Kidney capillary endothelial cell (primary cell): Measurements from ENCODE around the gene ZC3HAV1.
"Not testable (repeated sequence)": the region's sequence is repeated elsewhere in the genome, so short reads cannot be mapped to it uniquely, and the experiment has no call there.

Experiments
- DNase-seq: peaks from one replicate; pipeline ENCODE4 v3.0.0-alpha.2; 2018; ENCODE audit warnings: low spot score

The ZC3HAV1 gene

GRCh38 chr7:139109188-139109982 lies at the start of gene ZC3HAV1:
Gene ZC3HAV1 (minus strand): TSS chr7:139109720. CDS start chr7:139109331, 389 bp downstream.
- DNase-seq, result peak; percentile 68

- peak; percentile 21 for DNase-seq
Measured at GRCh38 chr7:139153832-139154231, 44.3 kb upstream of the ZC3HAV1 start.

DNA sequence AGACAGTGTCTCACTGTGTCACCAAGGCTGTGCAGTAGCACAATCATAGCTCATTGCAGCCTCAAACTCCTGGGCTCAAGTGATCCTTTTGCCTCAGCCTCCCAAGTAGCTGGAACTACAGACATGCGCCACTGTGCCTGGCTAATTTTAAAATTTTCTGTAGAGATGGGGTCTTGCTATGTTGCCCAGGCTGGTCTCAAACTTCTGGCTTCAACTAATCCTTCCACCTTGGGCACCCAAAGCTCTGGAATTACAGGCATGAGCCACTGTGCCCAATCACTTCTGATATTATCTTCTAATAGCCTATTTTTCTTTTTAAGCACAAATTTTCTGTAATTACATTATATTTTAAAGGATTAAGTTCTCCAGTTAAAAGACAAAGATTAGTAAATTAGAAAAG lies 42.6 kb upstream of the ZC3HAV1 start:
- DNase-seq, result no peak

DNA sequence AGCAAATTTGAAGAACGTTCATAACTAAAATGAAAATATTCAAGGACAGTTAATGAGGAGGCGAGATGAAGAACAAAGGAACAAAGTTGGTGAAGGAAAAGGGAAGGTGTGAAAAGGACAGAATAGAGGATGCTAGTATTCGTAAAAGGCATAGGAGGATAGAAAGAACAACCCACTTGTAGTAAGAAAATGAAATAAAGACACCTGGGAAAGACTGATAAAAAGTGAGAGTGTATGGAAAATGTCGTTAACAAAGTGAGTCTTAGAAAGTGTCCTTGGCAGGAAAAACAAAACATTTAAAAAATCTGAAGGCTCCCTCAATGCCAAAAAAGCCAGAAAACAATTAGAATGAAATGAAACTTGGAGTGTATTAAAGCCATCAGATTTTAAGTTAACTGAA lies 29.6 kb upstream of the ZC3HAV1 start:
- no peak for DNase-seq

DNA sequence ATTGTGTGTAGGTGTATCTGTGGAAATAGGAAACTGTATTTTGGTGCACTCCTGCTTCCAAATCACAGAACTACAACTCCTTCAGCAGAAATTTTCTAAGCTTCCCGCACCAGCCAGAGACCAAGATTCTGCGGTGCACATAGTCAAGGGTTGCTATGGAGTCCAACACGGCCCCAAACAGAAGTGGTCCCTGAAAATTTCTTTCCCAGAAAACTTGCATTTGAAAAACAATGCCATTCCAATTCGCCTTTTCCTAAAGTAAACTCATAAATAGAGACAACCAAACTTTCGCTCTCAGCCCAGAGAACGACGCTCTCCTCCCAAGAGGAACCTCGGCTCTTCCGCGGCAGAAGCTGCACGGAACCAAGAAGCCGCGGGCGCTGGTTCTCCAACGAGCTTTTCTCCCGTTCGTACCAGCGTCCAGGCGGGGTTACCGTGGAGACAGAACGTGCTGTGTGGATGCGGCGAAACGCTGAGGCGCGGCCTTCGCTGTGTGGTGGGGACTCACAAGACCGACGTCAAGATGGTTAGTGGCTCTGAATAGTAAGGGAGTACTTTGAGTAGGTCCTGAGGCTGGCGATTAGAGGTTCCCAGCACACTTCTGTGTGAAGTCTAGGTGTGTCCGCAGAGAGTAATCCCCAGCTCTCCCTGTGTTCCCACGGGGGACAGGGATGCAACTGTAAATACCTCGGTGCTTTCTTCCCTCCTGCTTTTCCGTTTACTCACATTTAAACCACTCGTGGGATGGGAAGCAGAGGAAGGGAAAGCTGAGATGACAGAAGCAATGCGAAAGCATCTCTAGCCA lies 24.0 kb upstream of the ZC3HAV1 start:
- DNase-seq, result peak; percentile 85

DNA sequence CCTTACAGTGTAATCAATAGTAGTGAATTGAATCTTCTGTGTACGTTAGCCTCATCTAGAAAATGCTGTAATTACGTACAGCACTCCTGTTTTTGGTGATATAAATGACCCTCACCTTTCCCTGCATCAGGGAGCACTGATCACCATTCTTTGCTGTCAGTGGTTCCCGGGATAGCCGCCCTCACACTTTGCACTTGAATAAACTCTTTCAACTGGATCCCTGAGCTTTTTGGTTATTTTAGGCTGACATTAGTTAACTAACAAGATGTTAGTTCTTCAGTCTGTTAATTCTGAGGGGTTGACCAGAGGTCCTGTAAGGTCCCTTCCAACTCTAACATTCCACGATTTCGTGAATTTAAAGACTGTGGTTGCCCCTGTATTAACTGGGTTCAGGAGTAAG lies 23.4 kb upstream of the ZC3HAV1 start:
- no peak for DNase-seq

- DNase-seq, result no peak
Measured at GRCh38 chr7:139131601-139132041, 22.1 kb upstream of the ZC3HAV1 start.

DNA sequence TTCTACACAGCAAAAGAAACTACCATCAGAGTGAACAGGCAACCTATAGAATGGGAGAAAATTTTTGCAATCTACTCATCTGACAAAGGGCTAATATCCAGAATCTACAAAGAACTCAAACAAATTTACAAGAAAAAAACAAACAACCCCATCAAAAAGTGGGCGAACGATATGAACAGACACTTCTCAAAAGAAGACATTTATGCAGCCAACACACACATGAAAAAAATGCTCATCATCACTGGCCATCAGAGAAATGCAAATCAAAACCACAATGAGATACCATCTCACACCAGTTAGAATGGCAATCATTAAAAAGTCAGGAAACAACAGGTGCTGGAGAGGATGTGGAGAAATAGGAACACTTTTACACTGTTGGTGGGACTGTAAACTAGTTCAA lies 20.3 kb upstream of the ZC3HAV1 start:
- DNase-seq, result not testable (repeated sequence)

DNA sequence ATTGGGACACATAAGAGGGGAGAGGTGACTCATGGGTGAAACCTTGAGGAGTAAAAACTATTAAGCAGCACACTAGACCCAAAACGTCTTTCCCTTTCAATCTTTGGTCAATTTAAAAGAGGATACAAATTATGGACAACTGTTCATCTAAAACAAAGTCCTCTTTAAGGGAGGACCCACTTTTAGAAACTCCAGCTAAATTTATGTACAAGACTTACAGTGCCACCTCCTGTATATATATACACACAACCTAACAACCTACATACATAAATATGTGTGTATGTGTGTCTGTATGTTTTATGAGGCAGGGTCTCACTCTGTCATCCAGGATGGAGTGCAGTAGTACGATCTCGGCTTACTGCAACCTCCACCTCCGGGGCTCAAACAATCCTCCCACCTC lies 18.1 kb upstream of the ZC3HAV1 start:
- DNase-seq, result no peak

GRCh38 chr7:139125657-139126056 lies 16.1 kb upstream of the ZC3HAV1 start:
- DNase-seq, result no peak

DNA sequence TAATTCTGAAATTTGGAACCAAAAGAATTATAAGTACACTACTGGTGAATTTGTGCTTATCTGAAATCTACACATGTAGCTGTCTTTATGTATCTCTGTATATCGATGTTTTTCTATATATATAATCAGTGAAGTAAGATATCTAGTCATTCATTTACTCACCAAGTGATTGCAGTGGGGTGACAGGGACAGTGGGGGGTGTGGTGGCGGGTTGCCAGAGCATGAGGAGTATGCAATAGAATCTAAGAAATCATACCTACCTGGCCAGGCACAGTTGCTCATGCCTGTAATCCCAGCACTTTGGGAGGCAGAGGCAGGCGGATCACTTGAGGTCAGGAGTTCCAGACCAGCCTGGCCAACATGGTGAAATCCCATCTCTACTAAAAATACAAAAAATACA lies 15.5 kb upstream of the ZC3HAV1 start:
- DNase-seq, result not testable (repeated sequence)

GRCh38 chr7:139124084-139124914 lies 14.8 kb upstream of the ZC3HAV1 start:
- no peak for DNase-seq

- DNase-seq, result no peak
Measured at GRCh38 chr7:139119486-139119849, 9.9 kb upstream of the ZC3HAV1 start.

DNA sequence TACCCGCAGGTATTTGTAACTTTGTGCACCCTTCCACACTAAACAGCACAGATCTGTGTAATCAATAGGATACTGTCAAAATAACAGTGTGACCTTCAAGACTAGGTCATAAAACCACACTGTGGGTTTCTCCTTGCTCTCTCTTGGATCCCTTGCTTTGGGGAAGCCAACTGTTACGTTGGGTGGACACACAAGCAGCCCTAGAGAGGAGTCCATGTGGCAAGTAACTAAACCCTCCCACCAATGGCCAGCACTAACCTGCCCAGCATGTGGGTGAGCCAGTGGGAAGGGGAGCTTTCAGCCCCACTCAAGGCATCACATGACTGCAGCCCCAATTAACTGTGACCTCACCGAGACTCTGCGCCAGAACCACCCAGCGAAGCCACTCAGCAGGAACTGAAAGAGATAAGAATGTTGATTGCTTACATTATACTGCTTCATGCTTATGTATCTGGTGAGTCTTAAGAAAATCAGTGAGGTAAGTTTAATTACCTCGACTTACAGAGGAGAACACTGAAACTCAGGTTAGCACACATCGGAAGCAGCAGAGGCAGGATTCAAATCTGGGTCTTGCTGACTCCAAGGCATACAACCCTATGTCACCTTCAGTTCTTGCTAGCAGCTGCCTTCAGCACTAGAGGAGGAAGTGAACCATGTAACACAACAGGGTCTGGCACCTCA lies 9.4 kb upstream of the ZC3HAV1 start:
- DNase-seq, result no peak

- peak; percentile 36 for DNase-seq
Measured at GRCh38 chr7:139118234-139118804, 8.8 kb upstream of the ZC3HAV1 start.

- no peak for DNase-seq
Measured at GRCh38 chr7:139117599-139118233, 8.2 kb upstream of the ZC3HAV1 start.

DNA sequence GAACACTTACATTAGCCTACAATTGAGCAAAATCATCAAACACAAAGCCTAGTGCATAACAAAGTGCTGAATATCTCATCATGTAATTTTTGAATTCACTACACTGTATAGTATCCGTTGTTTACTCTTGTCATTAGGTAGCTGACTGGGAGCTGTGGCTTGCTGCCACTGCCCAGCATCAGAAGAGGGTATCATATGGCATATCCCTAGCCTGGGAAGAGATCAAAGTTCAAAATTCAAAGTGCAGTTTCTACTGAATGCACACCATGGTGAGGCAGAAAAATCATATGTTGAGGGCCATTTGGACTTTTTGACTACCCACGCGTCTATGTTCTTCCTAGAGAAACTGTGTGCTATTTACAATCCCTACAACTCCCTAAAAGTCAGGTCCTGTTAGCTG lies 7.5 kb upstream of the ZC3HAV1 start:
- DNase-seq, result no peak

- no peak for DNase-seq
Measured at GRCh38 chr7:139115104-139115503, 5.6 kb upstream of the ZC3HAV1 start.

DNA sequence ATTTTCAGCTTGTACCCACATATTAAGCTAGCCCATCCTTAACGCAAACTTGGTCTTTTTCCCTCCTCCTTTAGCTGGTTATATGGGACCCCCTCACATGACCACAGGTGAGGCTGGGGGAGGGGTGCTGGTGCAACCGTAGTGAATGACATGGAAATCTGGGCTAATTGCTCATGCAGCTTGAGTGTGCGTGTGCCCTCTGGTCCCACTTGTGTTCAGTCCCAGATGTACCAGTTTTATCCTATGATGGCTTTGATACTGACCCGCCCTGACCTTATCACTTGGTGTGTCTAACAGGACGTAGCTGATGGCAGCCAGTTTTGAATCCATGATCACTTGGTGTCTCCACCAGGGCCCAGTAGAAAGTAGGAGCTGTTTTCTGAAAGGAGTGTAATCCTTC lies 5.1 kb upstream of the ZC3HAV1 start:
- DNase-seq, result no peak

DNA sequence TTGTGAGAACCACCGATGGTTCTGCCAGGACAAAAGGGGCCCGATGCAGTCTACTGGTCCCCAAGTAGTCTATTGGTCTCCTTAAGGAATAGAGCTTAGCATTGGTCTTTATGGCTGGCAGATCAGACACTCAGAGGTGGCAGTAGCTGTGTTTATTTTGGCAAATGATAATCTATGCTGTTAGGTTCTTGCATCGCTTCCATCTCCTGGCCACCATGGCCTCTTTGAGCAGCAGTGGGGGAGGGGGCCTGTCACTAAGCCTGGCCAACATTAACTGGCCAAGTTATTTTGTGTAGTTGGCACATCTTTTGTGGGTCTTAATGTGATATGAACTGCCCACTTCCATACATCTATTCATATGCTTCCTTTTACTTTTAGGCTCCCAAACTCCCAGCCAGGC lies 4.5 kb upstream of the ZC3HAV1 start:
- DNase-seq, result no peak

GRCh38 chr7:139112741-139113250 lies 3.3 kb upstream of the ZC3HAV1 start:
- DNase-seq, result no peak
